Transverse colon (tissue), 4 donors: ENCODE data around the gene CPEB3. TPM values are rescaled to one million over a fixed set of nuclear protein-coding genes. Genes with fewer than 3 reads are reported as not detected.
"Not testable (repeated sequence)": the region's sequence is repeated elsewhere in the genome, so short reads cannot be mapped to it uniquely, and the experiment has no call there.

Source experiments
- DNase-seq: peaks from one replicate; pipeline ENCODE4 v3.0.0-alpha.2; 2019
- H3K27ac ChIP-seq, 4 donors: fragments of 200-600 bp; sonication (generic); 2 replicates each; pipeline ENCODE4 v1.5.1; 2016 to 2018; ENCODE audit warnings: inconsistent platforms in 4 of 4
- H3K27me3 ChIP-seq: fragments of 200-600 bp; sonication (generic); 2 replicates; pipeline ENCODE4 v1.5.1; 2017; ENCODE audit warnings: inconsistent platforms
- H3K36me3 ChIP-seq, 4 donors: fragments of 200-600 bp; sonication (generic); 2 replicates each; pipeline ENCODE4 v1.5.1; 2017 to 2019; ENCODE audit warnings: inconsistent platforms in 4 of 4
- H3K4me1 ChIP-seq, 4 donors: fragments of 200-600 bp; sonication (generic); 2 replicates each; pipeline ENCODE4 v1.5.1; 2017 to 2020; ENCODE audit warnings: inconsistent platforms in 4 of 4
- H3K4me3 ChIP-seq, 4 donors: fragments of 200-600 bp; sonication (generic); 1 replicate in 1 of 4; 2 replicates in 3 of 4; pipeline versions ENCODE4 v1.5.1 to v1.6.1; 2017 to 2019; ENCODE audit warnings: inconsistent platforms in 4 of 4
- H3K9me3 ChIP-seq, 2 donors: fragments of 200-600 bp; sonication (generic); 2 replicates each; pipeline ENCODE4 v1.5.1; 2017 to 2019; ENCODE audit warnings: inconsistent platforms in 2 of 2
- CTCF ChIP-seq, 5 experiments: fragments of 200-600 bp in 3 of 5; fragments of 450-650 bp in 2 of 5; sonication (generic) in 3 of 5; IDR thresholded peaks; 1 replicate in 2 of 5; 2 replicates in 3 of 5; pipeline ENCODE4 v1.5.1; 2016 to 2017; ENCODE audit warnings: antibody characterized with exemption in 5 of 5, inconsistent platforms in 3 of 5, mild to moderate bottlenecking in 2 of 5, moderate library complexity in 1 of 5
- EP300 ChIP-seq: sonication (generic); formaldehyde crosslinking; IDR thresholded peaks from one replicate; pipeline ENCODE4 v1.6.1; 2017; ENCODE audit warnings: antibody characterized with exemption, low read depth
- POLR2A ChIP-seq: fragments of 450-650 bp; IDR thresholded peaks from one replicate; pipeline ENCODE4 v1.6.1; 2016; ENCODE audit warnings: antibody characterized with exemption, mild to moderate bottlenecking, moderate library complexity
- POLR2AphosphoS5 ChIP-seq, 3 donors: sonication (generic); formaldehyde crosslinking; IDR thresholded peaks; one replicate each; pipeline ENCODE4 v1.6.1; 2016; ENCODE audit warnings: antibody characterized with exemption in 3 of 3
- WGBS, 2 donors: methylation state at CpG; one replicate each; pipeline ENCODE4 v1.1.5; 2018; ENCODE audit warnings: low coverage in 1 of 2; 5-methylcytosine and 5-hydroxymethylcytosine counted together
- in situ Hi-C, 4 donors: fragments of 200-750 bp; cut with MboI; loops; one replicate each; pipeline versions ENCODE4 v1.15.0 to v1.15.1; 2017; ENCODE audit warnings: low sequenced_read_pairs in 3 of 4, low pct_ligation_motif_present in 1 of 4, low pct_unique_long_range_greater_than_20kb in 1 of 4
- intact Hi-C: fragments of 100-400 bp; cut with DNase I; formaldehyde crosslinking; loops from one replicate; pipeline ENCODE4 v1.15.1; 2023; ENCODE audit warnings: low total_unique reads
- total RNA-seq, 4 donors: library from RNA; depleted of rRNA; stranded (reverse); fragments of >200 nt; gene quantifications; one replicate each; pipeline ENCODE4 v1.1.0, GENCODE V29; 2016

Gene CPEB3
- total RNA-seq, 4 donors from 2014 or later = 10.9 to 24.3 (median 13.1) TPM

DNA sequence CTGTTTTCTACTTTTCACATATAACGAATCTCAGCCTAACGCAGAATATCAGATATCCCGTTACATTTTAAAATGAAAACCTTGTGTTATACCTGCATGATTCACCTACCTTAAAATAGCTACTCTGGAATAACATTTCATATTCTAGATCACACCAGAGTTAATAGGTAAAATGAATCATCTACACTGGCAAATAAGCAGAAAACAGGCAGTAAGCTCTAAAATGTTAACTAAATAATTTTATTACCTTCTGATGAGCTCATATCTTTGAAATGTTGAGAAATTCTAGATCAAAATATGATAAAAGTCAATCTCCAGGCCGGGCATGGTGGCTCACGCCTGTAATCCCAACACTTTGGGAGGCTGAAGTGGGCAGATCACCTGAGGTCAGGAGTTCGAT is 71.3 kb downstream of the CPEB3 start:
- TF ChIP-seq CTCF (IDR thresholded peaks at IDR 0.05) (no peak), POLR2A (no peak), EP300 (no peak), POLR2AphosphoS5 (IDR thresholded peaks at IDR 0.05) (no peak)
- H3K36me3 ChIP-seq = no peaks in the 10 kb centered on the region
- DNase-seq = no peak
- no peaks in the 10 kb centered on the region for H3K27me3 ChIP-seq
- in situ Hi-C loops (no loop called here), intact Hi-C loops (loop anchor here (5.0 kb wide), 1 partner anchor 213 kb away; no protein-coding TSS in a partner anchor)
- no peaks in the 10 kb centered on the region for H3K9me3 ChIP-seq
- whole genome bisulfite sequencing, 2 donors = 91 to 93% methylated on average over 5 to 6 of the region's 6 CpGs
- H3K4me1 ChIP-seq = no peaks in the 10 kb centered on the region
- no peak overlapping the region for H3K27ac ChIP-seq
- no peak overlapping the region for H3K4me3 ChIP-seq

GRCh38 chr10:92218569-92218968 is 72.3 kb downstream of the CPEB3 start:
- Histone ChIP-seq H3K36me3 (no peaks in the 10 kb centered on the region), H3K4me3 (no peak overlapping the region), H3K4me1 (no peaks in the 10 kb centered on the region), H3K27me3 (no peaks in the 10 kb centered on the region), H3K9me3 (no peaks in the 10 kb centered on the region), H3K27ac (no peak overlapping the region)
- in situ Hi-C loops (no loop called here), intact Hi-C loops (loop anchor here (5.0 kb wide), 1 partner anchor 214 kb away; no protein-coding TSS in a partner anchor)
- WGBS, 2 donors = 92 to 100% methylated on average over 2 to 3 of the region's 3 CpGs
- TF ChIP-seq POLR2AphosphoS5 (IDR thresholded peaks at IDR 0.05) (no peak), CTCF (IDR thresholded peaks at IDR 0.05) (no peak), EP300 (no peak), POLR2A (no peak)
- DNase-seq = no peak

- H3K36me3 ChIP-seq, H3K27me3 ChIP-seq, in situ Hi-C loops, H3K4me3 ChIP-seq, H3K27ac ChIP-seq, H3K4me1 ChIP-seq, H3K9me3 ChIP-seq, DNase-seq: not testable (repeated sequence)
- intact Hi-C loops = loop anchor here (5.0 kb wide), 1 partner anchor 216 kb away; no protein-coding TSS in a partner anchor
- 91% methylated on average over 12 of the region's 12 CpGs; no CpG with 5 or more reads in 1 of the 2 donors for WGBS, 2 donors
These were observed 74.3 kb downstream of the CPEB3 start for GRCh38 chr10:92216608-92217007.

DNA sequence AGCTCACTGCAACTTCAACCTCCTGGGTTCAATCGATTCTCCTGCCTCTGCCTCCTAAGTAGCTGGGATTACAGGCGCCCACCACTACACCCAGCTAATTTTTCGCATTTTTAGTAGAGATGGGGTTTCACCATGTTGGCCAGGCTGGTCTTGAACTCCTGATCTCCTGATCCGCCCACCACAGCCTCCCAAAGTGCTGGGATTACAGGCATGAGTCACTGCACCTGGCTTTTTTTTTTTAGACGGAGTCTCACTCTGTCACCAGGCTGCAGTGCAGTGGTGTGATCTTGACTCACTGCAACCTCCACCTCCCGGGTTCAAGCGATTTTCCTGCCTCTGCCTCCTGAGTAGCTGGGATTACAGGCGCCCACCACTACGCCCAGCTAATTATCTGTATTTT is 75.7 kb downstream of the CPEB3 start:
- H3K36me3 ChIP-seq, H3K9me3 ChIP-seq, H3K27me3 ChIP-seq, H3K4me3 ChIP-seq, in situ Hi-C loops, DNase-seq, H3K27ac ChIP-seq: not testable (repeated sequence)
- peaks cover 0 to 16% (median 4%) of the 10 kb centered on the region in 4 donors for H3K4me1 ChIP-seq
- 92% methylated on average over 5 to 9 of the region's 9 CpGs for WGBS, 2 donors
- intact Hi-C loops = loop anchor here (5.0 kb wide), 1 partner anchor 217 kb away; no protein-coding TSS in a partner anchor

DNA sequence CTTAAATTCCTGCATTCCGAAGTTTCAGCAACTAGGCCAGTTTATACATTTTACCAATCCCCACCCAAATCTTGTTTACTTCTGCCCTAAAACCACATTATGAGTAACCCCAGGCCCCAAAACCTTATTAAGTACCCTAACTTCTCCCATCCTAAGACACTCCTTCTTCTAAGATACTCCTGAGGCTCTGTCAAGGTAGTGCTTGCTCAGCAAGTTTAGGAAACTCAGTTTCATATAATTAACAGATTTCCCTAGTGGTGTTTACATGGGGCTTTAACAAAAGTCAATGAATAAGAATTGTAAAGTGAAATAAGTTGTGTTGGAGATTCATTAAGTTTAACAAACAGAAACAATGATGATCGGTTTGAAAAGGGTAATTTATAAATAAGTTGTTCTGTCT is 77.8 kb downstream of the CPEB3 start:
- Histone ChIP-seq H3K4me3 (no peak overlapping the region), H3K4me1 (peaks cover 0 to 21% (median 4%) of the 10 kb centered on the region in 4 donors), H3K36me3 (no peaks in the 10 kb centered on the region), H3K27me3 (no peaks in the 10 kb centered on the region), H3K9me3 (no peaks in the 10 kb centered on the region), H3K27ac (no peak overlapping the region)
- intact Hi-C loops = no loop called here
- DNase-seq = no peak
- in situ Hi-C loops = no loop called here
- WGBS, 2 donors = 80 to 83% methylated on average over 2 of the region's 2 CpGs
- TF ChIP-seq EP300 (no peak), POLR2A (no peak), POLR2AphosphoS5 (IDR thresholded peaks at IDR 0.05) (no peak), CTCF (IDR thresholded peaks at IDR 0.05) (no peak)
